Measurements from ENCODE around the gene STOML2. TPM values are rescaled to one million over a fixed set of nuclear protein-coding genes. Genes with fewer than 3 reads are reported as not detected.

STOML2 gene
- total RNA-seq, 3 donors from 2014 or later, result 270 to 325 (median 289) TPM

GRCh38 chr9:35112257-35113020 lies 9.5 kb upstream of the STOML2 start:
- peak overlapping the region; percentile 75 for H3K4me3 Mint-ChIP-seq
- no peaks in the 10 kb centered on the region for H3K36me3 Mint-ChIP-seq (ENCODE audit: insufficient read depth)
- DNase-seq (no peak), ATAC-seq (no peak)
- H3K9me3 Mint-ChIP-seq, result no peaks in the 10 kb centered on the region
- H3K27me3 Mint-ChIP-seq (ENCODE audit: low read depth), result no peaks in the 10 kb centered on the region
- H3K4me1 Mint-ChIP-seq (ENCODE audit: low read depth), result peaks cover 60% of the 10 kb centered on the region

GRCh38 chr9:35111001-35111933 lies 8.3 kb upstream of the STOML2 start:
- Mint-ChIP-seq H3K4me1 (ENCODE audit: low read depth) (peaks cover 54% of the 10 kb centered on the region), H3K9me3 (no peaks in the 10 kb centered on the region), H3K36me3 (ENCODE audit: insufficient read depth) (no peaks in the 10 kb centered on the region), H3K27me3 (ENCODE audit: low read depth) (no peaks in the 10 kb centered on the region), H3K4me3 (peak overlapping the region; percentile 75)
- peak; percentile 84 for ATAC-seq
- peak; percentile 96 for DNase-seq

DNA sequence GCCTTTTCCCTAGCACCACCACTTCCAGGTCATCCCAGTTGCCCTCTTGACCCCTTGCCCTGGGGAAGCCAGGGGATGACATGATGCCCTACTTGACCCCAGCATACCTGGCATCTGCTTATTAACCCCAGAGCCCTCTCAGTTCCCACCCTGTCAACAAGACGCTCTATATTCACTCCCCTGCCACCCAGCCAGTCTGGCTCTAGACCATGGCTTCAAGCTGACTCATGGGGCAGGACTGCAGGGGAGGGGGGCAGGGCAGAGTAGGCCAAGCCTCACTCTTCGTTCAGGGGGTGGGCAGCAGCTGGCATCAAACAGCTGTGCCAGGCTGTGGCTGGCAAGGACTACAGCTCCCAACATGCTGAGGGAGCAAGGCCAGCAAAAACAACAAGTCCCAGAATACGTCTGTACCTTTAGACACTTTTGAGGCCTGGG lies 7.4 kb upstream of the STOML2 start:
- H3K27me3 Mint-ChIP-seq (ENCODE audit: low read depth), result no peaks in the 10 kb centered on the region
- DNase-seq, result no peak
- H3K9me3 Mint-ChIP-seq, result no peaks in the 10 kb centered on the region
- peaks cover 47% of the 10 kb centered on the region for H3K4me1 Mint-ChIP-seq (ENCODE audit: low read depth)
- peaks cover 5% of the 10 kb centered on the region for H3K36me3 Mint-ChIP-seq (ENCODE audit: insufficient read depth)
- no peak overlapping the region for H3K4me3 Mint-ChIP-seq
- ATAC-seq, result no peak

GRCh38 chr9:35108946-35109575 lies 6.1 kb upstream of the STOML2 start:
- Mint-ChIP-seq H3K27me3 (ENCODE audit: low read depth) (no peaks in the 10 kb centered on the region), H3K4me3 (no peak overlapping the region), H3K36me3 (ENCODE audit: insufficient read depth) (peaks cover 5% of the 10 kb centered on the region), H3K9me3 (no peaks in the 10 kb centered on the region), H3K4me1 (ENCODE audit: low read depth) (peaks cover 34% of the 10 kb centered on the region)
- DNase-seq, result no peak
- no peak for ATAC-seq

GRCh38 chr9:35108461-35108860 lies 5.5 kb upstream of the STOML2 start:
- H3K9me3 Mint-ChIP-seq, result no peaks in the 10 kb centered on the region
- ATAC-seq (no peak), DNase-seq (no peak)
- no peaks in the 10 kb centered on the region for H3K27me3 Mint-ChIP-seq (ENCODE audit: low read depth)
- peaks cover 31% of the 10 kb centered on the region for H3K4me1 Mint-ChIP-seq (ENCODE audit: low read depth)
- no peak overlapping the region for H3K4me3 Mint-ChIP-seq
- peaks cover 5% of the 10 kb centered on the region for H3K36me3 Mint-ChIP-seq (ENCODE audit: insufficient read depth)

DNA sequence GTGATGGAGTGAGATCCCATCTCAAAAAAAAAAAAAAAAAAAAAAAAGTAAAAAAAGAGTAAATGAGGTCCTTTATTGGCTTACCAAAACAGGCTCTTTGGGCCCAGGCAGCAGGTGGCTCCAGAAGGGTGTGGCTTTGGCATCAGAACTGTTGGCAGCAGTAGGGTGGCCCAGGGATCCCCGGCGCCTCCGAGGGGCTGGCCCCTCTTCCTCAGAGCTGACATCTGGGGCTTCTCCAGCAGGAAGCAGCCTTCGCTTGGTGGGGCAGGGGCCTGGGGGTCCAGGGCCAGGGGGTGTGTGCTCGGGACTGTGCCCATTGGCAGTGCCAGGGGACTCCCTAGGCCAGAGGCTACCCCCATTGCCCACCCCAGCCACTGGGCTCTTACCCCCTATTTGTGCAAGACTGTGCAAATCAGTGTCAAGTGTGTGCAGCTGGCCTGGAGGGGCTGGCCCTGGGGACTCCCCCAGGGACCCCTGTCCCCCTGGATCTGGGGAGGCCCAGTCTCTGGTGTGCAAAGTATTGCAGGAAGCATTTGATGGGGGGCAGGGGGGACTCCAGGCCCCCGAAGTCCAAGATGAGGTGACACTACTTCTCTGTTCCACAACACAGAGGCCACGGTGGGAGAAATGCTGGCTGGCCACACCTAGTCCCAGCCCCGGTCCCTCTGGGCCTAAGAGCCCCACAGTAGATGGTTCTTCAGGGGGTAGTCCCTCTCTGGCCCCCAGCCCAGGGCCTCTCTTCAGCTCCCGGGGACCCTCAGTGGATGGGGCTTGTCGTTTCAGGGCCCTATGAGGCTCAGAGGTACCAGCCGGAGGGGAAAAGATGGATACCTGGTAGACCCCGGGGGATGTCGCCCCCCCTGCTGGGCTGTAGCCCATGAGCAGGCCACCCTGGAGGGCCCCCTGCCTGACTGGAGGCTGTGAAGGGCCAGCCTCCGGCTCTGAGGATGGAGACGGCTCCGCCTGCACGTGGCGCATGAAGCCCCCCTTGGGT lies 4.7 kb upstream of the STOML2 start:
- peaks cover 5% of the 10 kb centered on the region for H3K36me3 Mint-ChIP-seq (ENCODE audit: insufficient read depth)
- H3K4me1 Mint-ChIP-seq (ENCODE audit: low read depth), result peaks cover 33% of the 10 kb centered on the region
- H3K9me3 Mint-ChIP-seq, result no peaks in the 10 kb centered on the region
- H3K4me3 Mint-ChIP-seq, result no peak overlapping the region
- DNase-seq, result no peak
- no peak for ATAC-seq
- no peaks in the 10 kb centered on the region for H3K27me3 Mint-ChIP-seq (ENCODE audit: low read depth)

DNA sequence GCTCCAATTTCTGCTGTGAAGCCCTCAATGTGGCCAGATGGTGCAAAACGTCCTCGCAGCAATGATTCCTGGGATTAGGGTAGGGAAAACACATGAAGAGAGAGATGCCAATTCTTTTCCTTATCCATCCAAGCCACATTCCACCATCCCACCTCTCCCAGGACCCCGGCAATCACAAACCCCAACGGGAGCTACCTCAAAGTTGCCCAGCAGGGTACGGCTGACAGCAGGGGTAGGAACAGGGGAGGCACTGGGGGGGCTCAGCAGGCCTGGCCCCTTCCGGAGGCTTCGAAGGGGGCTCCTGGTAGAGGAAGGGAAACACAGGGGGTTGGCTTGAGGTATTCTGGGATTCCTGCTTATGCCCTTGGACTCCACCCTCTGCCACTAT lies 3.4 kb upstream of the STOML2 start:
- no peak for DNase-seq
- no peaks in the 10 kb centered on the region for H3K27me3 Mint-ChIP-seq (ENCODE audit: low read depth)
- no peak for ATAC-seq
- no peaks in the 10 kb centered on the region for H3K9me3 Mint-ChIP-seq
- H3K4me1 Mint-ChIP-seq (ENCODE audit: low read depth), result peaks cover 31% of the 10 kb centered on the region
- no peak overlapping the region for H3K4me3 Mint-ChIP-seq
- H3K36me3 Mint-ChIP-seq (ENCODE audit: insufficient read depth), result peaks cover 9% of the 10 kb centered on the region

DNA sequence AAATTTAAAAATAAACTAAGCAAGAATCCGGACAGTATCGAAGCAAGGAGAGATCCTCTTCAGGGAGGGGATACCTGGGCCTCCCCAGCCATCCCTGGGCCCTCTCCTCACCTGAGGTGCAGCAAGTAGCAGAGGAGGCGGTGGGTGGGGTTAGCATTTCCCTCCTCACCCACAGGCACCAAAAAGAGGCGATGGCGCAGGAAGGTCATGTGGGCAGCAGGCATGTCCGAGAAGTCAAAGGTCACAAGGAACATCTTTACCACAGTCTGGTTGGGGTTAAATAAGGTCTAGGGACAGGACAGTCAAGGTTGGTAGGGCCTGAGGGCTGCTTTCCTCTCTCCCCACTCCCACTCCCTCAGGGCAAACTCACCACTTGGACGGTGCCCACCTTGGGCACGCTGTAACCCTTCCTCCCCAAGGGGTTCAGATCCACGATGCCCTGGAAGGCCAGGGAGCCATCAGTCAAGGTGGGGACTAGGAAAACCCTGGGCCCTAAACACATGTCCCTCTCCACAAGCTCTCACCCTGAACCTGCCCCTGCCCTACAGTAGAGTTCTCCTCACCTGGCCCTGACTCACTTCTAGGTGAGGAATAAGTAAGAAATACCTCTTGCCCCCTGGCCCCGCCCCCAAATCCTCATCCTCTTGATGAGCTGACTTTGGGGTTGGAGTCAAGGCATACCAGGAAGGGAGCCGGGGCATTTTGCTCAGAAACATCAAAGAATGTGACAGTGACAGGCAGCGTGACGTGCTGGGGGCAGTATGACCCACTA lies 2.8 kb upstream of the STOML2 start:
- H3K4me1 Mint-ChIP-seq (ENCODE audit: low read depth), result peaks cover 33% of the 10 kb centered on the region
- no peak overlapping the region for H3K4me3 Mint-ChIP-seq
- DNase-seq, result no peak
- peaks cover 15% of the 10 kb centered on the region for H3K36me3 Mint-ChIP-seq (ENCODE audit: insufficient read depth)
- ATAC-seq, result no peak
- no peaks in the 10 kb centered on the region for H3K9me3 Mint-ChIP-seq
- H3K27me3 Mint-ChIP-seq (ENCODE audit: low read depth), result no peaks in the 10 kb centered on the region

DNA sequence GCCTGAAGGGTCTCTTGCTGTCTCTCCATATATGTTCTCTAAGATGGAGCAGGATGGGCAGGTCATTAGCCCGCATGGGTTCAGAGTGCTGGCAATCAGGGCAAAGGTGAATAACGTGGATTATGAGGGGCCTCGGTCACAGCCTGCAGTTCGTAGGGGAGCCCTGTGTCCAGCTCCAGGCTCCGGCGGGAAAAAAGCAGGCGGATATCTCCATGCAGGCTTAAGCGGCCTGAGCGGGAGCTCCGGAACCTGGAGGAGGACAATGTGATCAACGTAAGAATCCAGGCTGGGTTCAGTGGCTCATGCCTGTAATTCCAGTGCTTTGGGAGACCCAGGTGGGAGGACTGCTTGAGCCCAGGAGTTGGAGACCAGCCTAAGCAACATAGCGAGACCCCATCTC lies 2.2 kb upstream of the STOML2 start:
- H3K4me1 Mint-ChIP-seq (ENCODE audit: low read depth), result peaks cover 34% of the 10 kb centered on the region
- H3K9me3 Mint-ChIP-seq, result no peaks in the 10 kb centered on the region
- ATAC-seq (no peak), DNase-seq (no peak)
- no peak overlapping the region for H3K4me3 Mint-ChIP-seq
- no peaks in the 10 kb centered on the region for H3K27me3 Mint-ChIP-seq (ENCODE audit: low read depth)
- H3K36me3 Mint-ChIP-seq (ENCODE audit: insufficient read depth), result peaks cover 21% of the 10 kb centered on the region

GRCh38 chr9:35104586-35104985 lies 1.7 kb upstream of the STOML2 start:
- Mint-ChIP-seq H3K36me3 (ENCODE audit: insufficient read depth) (peaks cover 27% of the 10 kb centered on the region), H3K9me3 (no peaks in the 10 kb centered on the region), H3K4me1 (ENCODE audit: low read depth) (peaks cover 31% of the 10 kb centered on the region), H3K27me3 (ENCODE audit: low read depth) (no peaks in the 10 kb centered on the region), H3K4me3 (no peak overlapping the region)
- ATAC-seq (no peak), DNase-seq (no peak)

GRCh38 chr9:35103660-35104191 lies 795 bp upstream of the STOML2 start:
- DNase-seq, result no peak
- no peaks in the 10 kb centered on the region for H3K9me3 Mint-ChIP-seq
- H3K36me3 Mint-ChIP-seq (ENCODE audit: insufficient read depth), result peaks cover 29% of the 10 kb centered on the region
- no peak for ATAC-seq
- H3K4me1 Mint-ChIP-seq (ENCODE audit: low read depth), result peaks cover 29% of the 10 kb centered on the region
- H3K27me3 Mint-ChIP-seq (ENCODE audit: low read depth), result no peaks in the 10 kb centered on the region
- H3K4me3 Mint-ChIP-seq, result peak overlapping the region; percentile 99

GRCh38 chr9:35102465-35102768 lies 514 bp downstream of the STOML2 start:
- Mint-ChIP-seq H3K9me3 (no peaks in the 10 kb centered on the region), H3K27me3 (ENCODE audit: low read depth) (no peaks in the 10 kb centered on the region), H3K4me3 (peak overlapping the region; percentile 99), H3K4me1 (ENCODE audit: low read depth) (peaks cover 32% of the 10 kb centered on the region), H3K36me3 (ENCODE audit: insufficient read depth) (peaks cover 29% of the 10 kb centered on the region)
- ATAC-seq (peak; percentile 32 to 38), DNase-seq (no peak)

GRCh38 chr9:35097573-35097972 lies 5.4 kb downstream of the STOML2 start:
- Mint-ChIP-seq H3K4me1 (ENCODE audit: low read depth) (peaks cover 42% of the 10 kb centered on the region), H3K36me3 (ENCODE audit: insufficient read depth) (peaks cover 26% of the 10 kb centered on the region), H3K4me3 (peak overlapping the region; percentile 62), H3K27me3 (ENCODE audit: low read depth) (no peaks in the 10 kb centered on the region), H3K9me3 (no peaks in the 10 kb centered on the region)
- no peak for DNase-seq
- no peak for ATAC-seq

All from activated T-cell treated with anti-CD3 and anti-CD28 coated beads, Interleukin-2, amount 50 U/mL, for 4 hours (primary cell).